GM06990 (cell line): ENCODE data around the gene CYREN.

Experiments used
- DNase-seq: peaks from one replicate; pipeline ENCODE4 v3.0.0-alpha.2; 2011; ENCODE audit not compliant: insufficient read length; ENCODE audit errors: extremely low read depth
- H3K27me3 ChIP-seq: replicated peaks from 2 replicates; pipeline ENCODE4 v1.6.0; 2011; ENCODE audit warnings: low read length; ENCODE audit not compliant: control insufficient read depth, insufficient read depth
- H3K36me3 ChIP-seq: 2 replicates; pipeline ENCODE4 v1.5.1; 2011; ENCODE audit warnings: low read length; ENCODE audit not compliant: control insufficient read depth, insufficient read depth
- H3K4me3 ChIP-seq: replicated peaks from 2 replicates; pipeline ENCODE4 v1.5.1; 2011; ENCODE audit warnings: low read depth, mild to moderate bottlenecking, control low read depth, low read length
- TF ChIP-seq, protein P1 (sequence below): IDR thresholded peaks from 2 replicates; pipeline ENCODE4 v1.5.1; 2011; ENCODE audit warnings: low read length, control low read depth, mild to moderate bottlenecking, inconsistent platforms; ENCODE audit not compliant: insufficient read depth, poor library complexity, severe bottlenecking

CYREN gene

DNA sequence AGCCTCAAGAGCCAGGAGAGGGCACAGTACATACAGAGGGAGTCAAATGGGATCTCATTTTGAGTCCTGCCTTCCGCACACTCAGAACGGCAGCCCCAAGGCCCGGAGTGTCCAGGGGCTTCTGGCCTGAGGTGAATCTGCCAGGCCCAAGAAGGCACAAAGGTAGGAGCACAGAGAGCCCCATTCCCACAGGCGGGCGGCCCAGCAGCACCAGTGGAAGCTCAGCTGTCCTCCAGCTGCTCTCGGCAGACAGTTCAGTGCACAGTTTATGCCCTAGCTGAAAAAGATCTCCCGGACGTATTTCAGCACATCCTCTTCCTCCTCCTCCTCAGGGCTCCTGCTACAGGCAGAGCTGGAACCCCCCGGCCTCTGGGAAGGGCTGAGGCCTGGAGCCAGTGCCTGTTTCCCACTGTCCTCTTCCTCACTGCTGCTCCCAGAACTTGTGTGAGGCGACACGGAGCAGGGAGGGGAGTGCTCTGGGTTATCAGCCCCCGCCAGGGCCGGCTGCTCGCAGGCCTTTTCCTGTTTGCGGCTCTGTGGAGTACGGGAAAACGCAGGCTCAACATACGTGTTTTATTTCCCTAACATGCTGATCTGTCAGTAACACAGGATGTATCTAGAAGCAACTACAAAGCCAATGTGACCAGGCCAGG lies 4.0 kb downstream of the CYREN start:
- Histone ChIP-seq H3K4me3 (no peak overlapping the region), H3K27me3 (no peaks in the 10 kb centered on the region), H3K36me3 (peaks cover 39% of the 10 kb centered on the region)
- no peak for DNase-seq
- TF ChIP-seq, protein P1, sequence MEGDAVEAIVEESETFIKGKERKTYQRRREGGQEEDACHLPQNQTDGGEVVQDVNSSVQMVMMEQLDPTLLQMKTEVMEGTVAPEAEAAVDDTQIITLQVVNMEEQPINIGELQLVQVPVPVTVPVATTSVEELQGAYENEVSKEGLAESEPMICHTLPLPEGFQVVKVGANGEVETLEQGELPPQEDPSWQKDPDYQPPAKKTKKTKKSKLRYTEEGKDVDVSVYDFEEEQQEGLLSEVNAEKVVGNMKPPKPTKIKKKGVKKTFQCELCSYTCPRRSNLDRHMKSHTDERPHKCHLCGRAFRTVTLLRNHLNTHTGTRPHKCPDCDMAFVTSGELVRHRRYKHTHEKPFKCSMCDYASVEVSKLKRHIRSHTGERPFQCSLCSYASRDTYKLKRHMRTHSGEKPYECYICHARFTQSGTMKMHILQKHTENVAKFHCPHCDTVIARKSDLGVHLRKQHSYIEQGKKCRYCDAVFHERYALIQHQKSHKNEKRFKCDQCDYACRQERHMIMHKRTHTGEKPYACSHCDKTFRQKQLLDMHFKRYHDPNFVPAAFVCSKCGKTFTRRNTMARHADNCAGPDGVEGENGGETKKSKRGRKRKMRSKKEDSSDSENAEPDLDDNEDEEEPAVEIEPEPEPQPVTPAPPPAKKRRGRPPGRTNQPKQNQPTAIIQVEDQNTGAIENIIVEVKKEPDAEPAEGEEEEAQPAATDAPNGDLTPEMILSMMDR: no peak

DNA sequence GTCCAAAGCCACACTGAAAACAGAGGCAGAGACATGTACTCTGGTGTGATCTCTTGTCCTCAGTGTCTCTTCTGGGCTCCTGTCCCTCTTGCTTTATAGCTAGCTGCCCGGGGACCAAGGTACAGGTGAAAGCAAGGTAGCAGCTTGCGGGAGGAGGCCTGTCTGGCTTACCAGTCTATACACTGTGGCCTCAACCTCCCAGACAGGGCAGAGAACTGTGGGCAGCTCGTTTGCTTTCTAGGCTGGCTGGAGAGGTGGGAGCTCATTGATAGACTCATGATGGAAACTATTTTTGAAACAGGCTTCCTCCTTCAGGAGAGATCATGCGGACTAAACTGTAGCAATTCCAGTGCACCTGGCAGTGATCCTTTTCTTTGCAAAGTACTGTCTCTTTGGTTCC lies 4.6 kb downstream of the CYREN start:
- Histone ChIP-seq H3K27me3 (no peaks in the 10 kb centered on the region), H3K36me3 (peaks cover 39% of the 10 kb centered on the region), H3K4me3 (no peak overlapping the region)
- no peak for DNase-seq
- TF ChIP-seq, protein P1: no peak

DNA sequence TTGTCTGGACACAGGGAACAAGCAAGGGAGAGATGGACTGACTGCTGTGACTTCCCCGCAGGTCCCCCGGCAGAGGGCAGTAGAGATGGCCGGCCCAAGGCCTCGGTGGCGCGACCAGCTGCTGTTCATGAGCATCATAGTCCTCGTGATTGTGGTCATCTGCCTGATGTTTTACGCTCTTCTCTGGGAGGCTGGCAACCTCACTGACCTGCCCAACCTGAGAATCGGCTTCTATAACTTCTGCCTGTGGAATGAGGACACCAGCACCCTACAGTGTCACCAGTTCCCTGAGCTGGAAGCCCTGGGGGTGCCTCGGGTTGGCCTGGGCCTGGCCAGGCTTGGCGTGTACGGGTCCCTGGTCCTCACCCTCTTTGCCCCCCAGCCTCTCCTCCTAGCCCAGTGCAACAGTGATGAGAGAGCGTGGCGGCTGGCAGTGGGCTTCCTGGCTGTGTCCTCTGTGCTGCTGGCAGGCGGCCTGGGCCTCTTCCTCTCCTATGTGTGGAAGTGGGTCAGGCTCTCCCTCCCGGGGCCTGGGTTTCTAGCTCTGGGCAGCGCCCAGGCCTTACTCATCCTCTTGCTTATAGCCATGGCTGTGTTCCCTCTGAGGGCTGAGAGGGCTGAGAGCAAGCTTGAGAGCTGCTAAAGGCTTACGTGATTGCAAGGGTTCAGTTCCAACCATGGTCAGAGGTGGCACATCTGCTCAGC lies 6.0 kb downstream of the CYREN start:
- no peak overlapping the region for H3K4me3 ChIP-seq
- no peaks in the 10 kb centered on the region for H3K27me3 ChIP-seq
- H3K36me3 ChIP-seq: peaks cover 39% of the 10 kb centered on the region
- no peak for DNase-seq
- TF ChIP-seq, protein P1: peak; percentile 26

DNA sequence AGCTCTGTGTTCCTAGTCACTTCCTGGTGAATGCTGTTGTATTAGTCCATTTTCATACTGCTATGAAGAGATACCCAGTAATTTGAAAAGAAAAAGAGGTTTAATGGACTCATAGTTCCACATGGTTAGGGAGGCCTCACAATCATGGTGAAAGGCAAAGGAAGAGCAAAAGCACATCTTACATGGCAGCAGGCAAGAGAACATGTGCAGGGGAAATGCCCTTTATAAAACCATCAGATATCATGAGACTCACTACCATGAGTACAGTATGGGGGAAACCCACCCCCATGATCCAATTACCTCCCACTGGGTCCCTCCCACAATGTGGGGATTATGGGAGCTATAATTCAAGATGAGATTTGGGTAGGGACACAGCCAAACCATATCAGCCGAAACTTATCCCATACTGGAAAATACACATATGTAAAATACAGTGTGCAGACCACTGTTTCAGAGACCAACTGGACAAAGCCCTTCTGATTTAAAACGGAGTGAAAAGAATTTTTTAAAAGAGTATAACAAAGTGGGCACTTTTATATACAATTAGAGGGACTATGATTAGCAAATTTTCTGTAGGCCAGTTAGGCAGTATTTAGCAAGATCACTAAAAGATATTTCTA lies 8.0 kb downstream of the CYREN start:
- Histone ChIP-seq H3K27me3 (no peaks in the 10 kb centered on the region), H3K36me3 (peaks cover 34% of the 10 kb centered on the region), H3K4me3 (no peak overlapping the region)
- TF ChIP-seq, protein P1: no peak
- DNase-seq: no peak

DNA sequence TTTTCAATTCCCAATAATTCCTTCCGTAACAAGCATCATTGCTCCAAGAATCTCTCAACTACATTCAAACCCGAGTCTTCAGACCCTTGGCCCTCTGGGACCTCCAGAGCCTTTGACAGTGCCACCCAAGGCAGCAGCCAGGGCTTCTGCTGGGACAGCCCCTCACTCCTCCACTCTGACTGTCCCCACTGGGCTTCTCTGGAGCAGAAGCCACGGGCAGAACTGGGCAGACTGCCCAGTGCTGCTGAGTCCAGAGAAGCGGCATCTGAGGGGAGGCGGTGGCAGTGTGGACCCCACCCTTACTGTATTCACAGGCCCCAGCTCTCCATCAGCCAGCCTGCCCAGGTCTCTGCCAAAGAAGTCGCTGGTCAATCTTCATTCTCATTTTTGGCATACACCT lies 8.8 kb downstream of the CYREN start:
- Histone ChIP-seq H3K36me3 (peaks cover 29% of the 10 kb centered on the region), H3K4me3 (no peak overlapping the region), H3K27me3 (no peaks in the 10 kb centered on the region)
- TF ChIP-seq, protein P1: no peak
- DNase-seq: no peak
